Thyroid gland (tissue), 4 donors: ENCODE results near the gene BICD1.

Experiments used
- CTCF ChIP-seq, 6 experiments: fragments of 200-600 bp in 3 of 6; fragments of 450-650 bp in 3 of 6; sonication (generic) in 3 of 6; IDR thresholded peaks; one replicate each; pipeline ENCODE4 v1.5.1; 2016 to 2019; ENCODE audit warnings: antibody characterized with exemption in 6 of 6, mild to moderate bottlenecking in 2 of 6, inconsistent platforms in 1 of 6, moderate library complexity in 1 of 6
- POLR2A ChIP-seq, 2 donors: fragments of 450-650 bp; IDR thresholded peaks; one replicate each; pipeline ENCODE4 v1.6.1; 2017; ENCODE audit warnings: antibody characterized with exemption in 2 of 2, mild to moderate bottlenecking in 2 of 2, moderate library complexity in 1 of 2

DNA sequence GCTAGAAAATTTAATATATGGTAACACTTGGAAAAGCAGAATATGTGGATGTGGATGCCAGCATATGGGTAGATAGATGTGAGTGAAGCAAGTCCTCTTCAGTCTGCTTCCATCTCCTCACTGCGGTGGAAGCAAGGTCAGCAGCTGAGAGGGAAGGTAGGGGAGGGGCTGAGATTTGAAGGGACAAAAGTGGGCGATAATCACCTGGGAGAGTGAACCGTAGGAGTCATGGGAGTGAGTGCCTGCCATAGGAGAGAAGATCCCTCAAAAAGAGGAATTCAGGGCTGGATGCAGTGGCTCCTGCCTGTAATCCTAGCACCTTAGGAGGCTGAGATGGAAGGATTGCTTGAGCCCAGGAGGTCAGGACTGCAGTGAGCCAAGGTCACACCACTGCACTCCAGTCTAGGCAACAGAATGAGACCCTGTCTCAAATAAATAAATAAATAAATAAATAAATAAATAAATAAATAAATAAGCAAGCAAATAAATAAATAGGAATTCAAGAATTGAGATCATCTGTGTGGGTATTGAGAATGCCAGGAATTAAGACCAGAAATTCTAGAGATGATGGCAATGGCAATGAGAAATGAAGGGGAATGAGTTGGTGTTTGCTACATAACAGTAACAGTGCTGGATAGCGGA lies 123.4 kb downstream of the BICD1 start:
- no peak for TF ChIP-seq CTCF (IDR thresholded peaks at IDR 0.05)
- TF ChIP-seq POLR2A (IDR thresholded peaks at IDR 0.05) = no peak
